NCI-H774 (cell line): Measurements from ENCODE around the gene EFR3B.

ENCODE experiments used
- DNase-seq: peaks from one replicate; lab custom pipeline; 2025; lab: John Stamatoyannopoulos, UW

The EFR3B gene

GRCh38 chr2:25034081-25034480, 7.8 kb upstream of the EFR3B start:
- DNase-seq: no peak

- DNase-seq: no peak
Measured at GRCh38 chr2:25035537-25036220, 6.2 kb upstream of the EFR3B start.

GRCh38 chr2:25036221-25036559, 5.7 kb upstream of the EFR3B start:
- no peak for DNase-seq

GRCh38 chr2:25039126-25039525, 2.8 kb upstream of the EFR3B start:
- DNase-seq: no peak

- DNase-seq: peak; percentile 74
Measured at GRCh38 chr2:25041307-25041927, 459 bp upstream of the EFR3B start.

- no peak for DNase-seq
Measured at GRCh38 chr2:25042321-25043240, 705 bp downstream of the EFR3B start.

- DNase-seq: no peak
Measured at GRCh38 chr2:25043241-25043867, 1.5 kb downstream of the EFR3B start.

- no peak for DNase-seq
Measured at GRCh38 chr2:25044011-25044410, 2.1 kb downstream of the EFR3B start.

GRCh38 chr2:25044990-25045389, 3.1 kb downstream of the EFR3B start:
- DNase-seq: no peak

- DNase-seq: no peak
Measured at GRCh38 chr2:25049422-25049821, 7.5 kb downstream of the EFR3B start.

- no peak for DNase-seq
Measured at GRCh38 chr2:25050128-25050527, 8.3 kb downstream of the EFR3B start.

- no peak for DNase-seq
Measured at GRCh38 chr2:25053041-25053440, 11.2 kb downstream of the EFR3B start.

GRCh38 chr2:25054720-25055119, 12.8 kb downstream of the EFR3B start:
- DNase-seq: no peak

- no peak for DNase-seq
Measured at GRCh38 chr2:25055376-25055920, 13.6 kb downstream of the EFR3B start.

- no peak for DNase-seq
Measured at GRCh38 chr2:25056098-25056821, 14.4 kb downstream of the EFR3B start.

- no peak for DNase-seq
Measured at GRCh38 chr2:25062511-25062917, 20.6 kb downstream of the EFR3B start.

GRCh38 chr2:25063876-25064660, 22.2 kb downstream of the EFR3B start:
- DNase-seq: no peak

GRCh38 chr2:25065768-25066167, 23.9 kb downstream of the EFR3B start:
- DNase-seq: no peak

- no peak for DNase-seq
Measured at GRCh38 chr2:25066455-25066854, 24.6 kb downstream of the EFR3B start.

GRCh38 chr2:25068217-25068616, 26.3 kb downstream of the EFR3B start:
- no peak for DNase-seq

- DNase-seq: no peak
Measured at GRCh38 chr2:25071966-25072365, 30.1 kb downstream of the EFR3B start.
